Lung (tissue), 12 donors: ENCODE results near the gene LNX2. TPM values are rescaled to one million over a fixed set of nuclear protein-coding genes. Genes with fewer than 3 reads are reported as not detected.

ENCODE experiments used
- ATAC-seq: fragments of 200-7000 bp; cut with Tn5 transposase; one replicate; pipeline ENCODE4 v1.9.1; 2020; ENCODE audit warnings: moderate number of reproducible peaks; ENCODE audit not compliant: insufficient read depth, low FRiP score
- DNase-seq, 3 donors: peaks; one replicate each; pipeline ENCODE4 v3.0.0-alpha.2; 2013 to 2017
- H3K27ac ChIP-seq, 2 donors: one replicate each; pipeline ENCODE4 v1.5.1; 2013; ENCODE audit warnings: mild to moderate bottlenecking in 2 of 2, moderate library complexity in 2 of 2, control low read depth in 1 of 2, inconsistent platforms in 1 of 2, low read depth in 1 of 2, low read length in 1 of 2
- H3K27me3 ChIP-seq, 3 donors: one replicate each; pipeline ENCODE4 v1.5.1; 2013; ENCODE audit warnings: low read length in 2 of 3; ENCODE audit not compliant: control insufficient read depth in 3 of 3, insufficient read depth in 3 of 3
- H3K36me3 ChIP-seq, 4 donors: one replicate each; pipeline ENCODE4 v1.5.1; 2013; ENCODE audit warnings: low read length in 4 of 4, mild to moderate bottlenecking in 1 of 4, moderate library complexity in 1 of 4; ENCODE audit not compliant: control insufficient read depth in 4 of 4, insufficient read depth in 4 of 4
- H3K4me1 ChIP-seq, 5 donors: one replicate each; pipeline ENCODE4 v1.5.1; 2013; ENCODE audit warnings: low read length in 5 of 5, mild to moderate bottlenecking in 2 of 5, moderate library complexity in 1 of 5; ENCODE audit not compliant: control insufficient read depth in 5 of 5, insufficient read depth in 5 of 5
- H3K4me3 ChIP-seq: one replicate; pipeline ENCODE4 v1.5.1; 2013; ENCODE audit warnings: mild to moderate bottlenecking, control low read depth, moderate library complexity
- H3K9ac ChIP-seq, 2 donors: one replicate each; pipeline ENCODE4 v1.5.1; 2013; ENCODE audit warnings: low read length in 2 of 2, control low read depth in 1 of 2; ENCODE audit not compliant: insufficient read depth in 1 of 2
- H3K9me3 ChIP-seq, 4 donors: one replicate each; pipeline ENCODE4 v1.5.1; 2013; ENCODE audit warnings: low read length in 3 of 4, mild to moderate bottlenecking in 1 of 4, moderate library complexity in 1 of 4; ENCODE audit not compliant: control insufficient read depth in 4 of 4, insufficient read depth in 3 of 4
- WGBS, 2 donors: extraction: QIAGEN DNeasy Blood & Tissue Kit; methylation state at CpG; one replicate each; pipeline ENCODE4 v1.1.7; 2013; 5-methylcytosine and 5-hydroxymethylcytosine counted together
- polyA plus RNA-seq, 2 donors: library from polyadenylated mRNA; stranded (reverse); fragments of 200-250 nt; gene quantifications; one replicate each; pipeline ENCODE4 v1.2.1, GENCODE V29; 2013
- total RNA-seq, 2 donors: library from RNA; depleted of rRNA in 1 of 2; stranded (reverse); fragments of >200 nt in 1 of 2; gene quantifications; one replicate each; pipeline ENCODE4 v1.2.1, GENCODE V29; 2014 to 2021
- TF ChIP-seq, protein P1 (sequence below): IDR thresholded peaks from 2 replicates; pipeline ENCODE4 v1.5.1; 2012; ENCODE audit warnings: mild to moderate bottlenecking; ENCODE audit errors: control extremely low read depth, extremely low read depth
- donor health status: control.
- donor health status: control.
- donor health status: Bipolar disorder and iron deficiency.
- donor health status: healthy.
- donor health status: DM: yes; HTN: yes; CAD: no.

Gene LNX2
- total and polyA plus RNA-seq, 4 donors = 12.6 to 49.2 (median 22.3) TPM

DNA sequence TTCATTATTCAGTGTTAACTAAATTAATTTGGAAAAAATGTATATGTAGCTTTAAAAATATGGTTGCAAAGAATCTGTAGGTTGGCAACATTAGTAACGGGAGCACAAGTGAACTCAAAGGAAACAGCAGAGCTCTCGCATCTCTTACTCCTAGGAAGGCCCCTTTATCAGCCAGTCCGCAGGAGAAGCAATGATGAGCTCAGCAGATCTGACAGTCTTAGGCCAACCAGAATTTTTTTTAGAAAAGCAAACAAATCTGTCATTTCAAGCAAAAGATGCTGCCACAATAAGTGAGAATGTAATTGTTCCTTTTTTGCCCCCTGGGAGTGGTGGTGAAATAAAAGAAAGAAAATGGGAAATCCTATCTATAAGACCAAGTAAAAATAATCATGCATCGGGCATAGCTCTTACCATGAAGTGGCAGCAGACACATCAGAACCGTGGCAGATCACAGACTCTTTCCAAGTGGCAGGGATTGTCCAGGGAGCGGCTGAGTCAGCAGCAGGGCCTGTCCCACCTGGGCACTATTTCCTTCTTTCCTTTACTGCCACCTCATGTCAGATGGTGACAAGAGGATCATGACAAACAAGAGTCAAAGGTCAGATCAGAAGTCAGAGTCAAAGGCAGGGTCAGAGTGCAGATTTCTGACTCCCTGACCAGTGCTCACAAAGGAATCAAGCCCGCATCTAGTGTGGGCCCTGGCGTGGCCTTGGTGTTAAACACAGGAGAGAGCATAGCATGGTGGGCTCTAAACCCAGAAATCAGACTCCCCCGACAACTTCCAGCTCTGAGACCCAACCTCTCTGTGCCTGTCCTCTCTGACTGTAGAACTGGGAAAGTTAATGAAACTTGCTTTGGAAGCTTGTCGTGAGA, 86.0 kb downstream of the LNX2 start:
- no peaks in the 10 kb centered on the region for H3K9me3 ChIP-seq
- 70 to 81% methylated on average over 10 of the region's 10 CpGs for whole genome bisulfite sequencing, 2 donors
- H3K9ac ChIP-seq = no peak overlapping the region
- TF ChIP-seq, protein P1, sequence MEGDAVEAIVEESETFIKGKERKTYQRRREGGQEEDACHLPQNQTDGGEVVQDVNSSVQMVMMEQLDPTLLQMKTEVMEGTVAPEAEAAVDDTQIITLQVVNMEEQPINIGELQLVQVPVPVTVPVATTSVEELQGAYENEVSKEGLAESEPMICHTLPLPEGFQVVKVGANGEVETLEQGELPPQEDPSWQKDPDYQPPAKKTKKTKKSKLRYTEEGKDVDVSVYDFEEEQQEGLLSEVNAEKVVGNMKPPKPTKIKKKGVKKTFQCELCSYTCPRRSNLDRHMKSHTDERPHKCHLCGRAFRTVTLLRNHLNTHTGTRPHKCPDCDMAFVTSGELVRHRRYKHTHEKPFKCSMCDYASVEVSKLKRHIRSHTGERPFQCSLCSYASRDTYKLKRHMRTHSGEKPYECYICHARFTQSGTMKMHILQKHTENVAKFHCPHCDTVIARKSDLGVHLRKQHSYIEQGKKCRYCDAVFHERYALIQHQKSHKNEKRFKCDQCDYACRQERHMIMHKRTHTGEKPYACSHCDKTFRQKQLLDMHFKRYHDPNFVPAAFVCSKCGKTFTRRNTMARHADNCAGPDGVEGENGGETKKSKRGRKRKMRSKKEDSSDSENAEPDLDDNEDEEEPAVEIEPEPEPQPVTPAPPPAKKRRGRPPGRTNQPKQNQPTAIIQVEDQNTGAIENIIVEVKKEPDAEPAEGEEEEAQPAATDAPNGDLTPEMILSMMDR = no peak
- H3K4me3 ChIP-seq = no peak overlapping the region
- no peaks in the 10 kb centered on the region for H3K27me3 ChIP-seq
- no peak for DNase-seq
- peaks cover 0 to 5% (median 0%) of the 10 kb centered on the region in 5 donors for H3K4me1 ChIP-seq
- no peak for ATAC-seq
- H3K36me3 ChIP-seq = no peaks in the 10 kb centered on the region
- H3K27ac ChIP-seq = no peak overlapping the region

- Histone ChIP-seq H3K9me3 (peaks cover 0 to 6% (median 0%) of the 10 kb centered on the region in 4 donors), H3K36me3 (no peaks in the 10 kb centered on the region), H3K4me3 (no peak overlapping the region), H3K9ac (no peak overlapping the region), H3K4me1 (peaks cover 0 to 5% (median 0%) of the 10 kb centered on the region in 5 donors), H3K27ac (no peak overlapping the region), H3K27me3 (no peaks in the 10 kb centered on the region)
- 7 to 10% methylated on average over 19 of the region's 19 CpGs for WGBS, 2 donors
- ATAC-seq = peak; percentile 76
- TF ChIP-seq, protein P1 = peak; percentile 87
- DNase-seq = peak; percentile 77 to 83 (median 81)
Observed at GRCh38 chr13:27533155-27533643, 87.1 kb downstream of the LNX2 start.

GRCh38 chr13:27528908-27529307, 91.4 kb downstream of the LNX2 start:
- no peak overlapping the region for H3K9ac ChIP-seq
- peaks cover 0 to 4% (median 0%) of the 10 kb centered on the region in 5 donors for H3K4me1 ChIP-seq
- WGBS, 2 donors = 93 to 97% methylated on average over 6 of the region's 6 CpGs
- no peaks in the 10 kb centered on the region for H3K36me3 ChIP-seq
- peaks cover 0 to 8% (median 0%) of the 10 kb centered on the region in 4 donors for H3K9me3 ChIP-seq
- ATAC-seq (no peak), DNase-seq (no peak)
- TF ChIP-seq, protein P1 = no peak
- H3K27me3 ChIP-seq = no peaks in the 10 kb centered on the region
- no peak overlapping the region for H3K27ac ChIP-seq
- H3K4me3 ChIP-seq = no peak overlapping the region
